ENCODE results near the gene SNAI1.
"Not testable (repeated sequence)": the region's sequence is repeated elsewhere in the genome, so short reads cannot be mapped to it uniquely, and the experiment has no call there.

SNAI1 gene

GRCh38 chr20:49982346-49983122, at the start of gene SNAI1:
TSS of gene SNAI1 (plus strand) at chr20:49982980. CDS start at chr20:49983060, 80 bp downstream.
- DNase-seq (ENCODE audit: low spot score): peak; percentile 97

GRCh38 chr20:49935746-49936152, 47.0 kb upstream of the SNAI1 start:
- no peak for DNase-seq (ENCODE audit: low spot score)

DNA sequence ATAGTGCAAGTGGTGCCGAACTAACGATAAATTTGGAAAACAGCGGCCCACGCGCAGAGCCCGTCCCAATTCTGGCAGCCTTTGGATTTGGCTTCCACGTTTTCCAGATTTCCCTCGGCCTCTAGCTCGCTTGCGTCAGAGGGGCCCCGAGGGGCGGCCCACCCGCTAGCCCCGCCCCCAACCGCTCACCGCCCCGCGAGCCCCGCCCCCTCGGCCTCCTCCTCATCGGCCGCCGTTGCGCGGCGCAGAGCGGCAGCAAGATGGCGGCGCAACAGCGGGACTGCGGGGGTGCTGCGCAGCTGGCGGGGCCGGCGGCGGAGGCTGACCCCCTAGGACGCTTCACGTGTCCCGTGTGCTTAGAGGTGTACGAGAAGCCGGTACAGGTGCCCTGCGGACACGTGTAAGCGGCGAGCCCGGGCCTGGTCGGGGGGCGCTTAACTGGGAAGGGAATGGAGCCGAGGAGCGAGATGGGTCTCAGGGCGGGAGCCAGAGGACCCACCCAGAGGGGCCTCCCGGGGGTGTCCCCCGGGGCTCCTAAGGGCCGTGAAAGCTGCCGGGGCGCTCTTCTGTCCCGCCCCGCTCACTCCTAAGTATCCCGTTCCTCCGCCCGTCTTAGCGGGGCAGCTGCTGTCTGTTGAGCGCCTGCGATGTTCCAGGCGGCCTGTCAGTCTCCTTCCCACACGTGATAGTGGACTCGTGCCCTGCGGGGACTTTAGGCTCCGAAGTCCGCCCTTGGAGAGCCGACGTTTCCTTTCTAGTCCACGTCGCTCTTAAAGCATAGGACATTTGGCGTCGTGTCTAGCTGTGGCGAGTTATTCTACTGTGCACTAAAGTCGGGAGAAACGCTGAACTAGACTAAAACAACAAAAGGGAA, 46.4 kb upstream of the SNAI1 start, which contains the start of gene RNF114:
Gene RNF114, plus strand, starts transcription at position 245 of the 874 bp plus-strand sequence. Its CDS starts 16 bp downstream, at position 261.
- peak; percentile 97 for DNase-seq (ENCODE audit: low spot score)

DNA sequence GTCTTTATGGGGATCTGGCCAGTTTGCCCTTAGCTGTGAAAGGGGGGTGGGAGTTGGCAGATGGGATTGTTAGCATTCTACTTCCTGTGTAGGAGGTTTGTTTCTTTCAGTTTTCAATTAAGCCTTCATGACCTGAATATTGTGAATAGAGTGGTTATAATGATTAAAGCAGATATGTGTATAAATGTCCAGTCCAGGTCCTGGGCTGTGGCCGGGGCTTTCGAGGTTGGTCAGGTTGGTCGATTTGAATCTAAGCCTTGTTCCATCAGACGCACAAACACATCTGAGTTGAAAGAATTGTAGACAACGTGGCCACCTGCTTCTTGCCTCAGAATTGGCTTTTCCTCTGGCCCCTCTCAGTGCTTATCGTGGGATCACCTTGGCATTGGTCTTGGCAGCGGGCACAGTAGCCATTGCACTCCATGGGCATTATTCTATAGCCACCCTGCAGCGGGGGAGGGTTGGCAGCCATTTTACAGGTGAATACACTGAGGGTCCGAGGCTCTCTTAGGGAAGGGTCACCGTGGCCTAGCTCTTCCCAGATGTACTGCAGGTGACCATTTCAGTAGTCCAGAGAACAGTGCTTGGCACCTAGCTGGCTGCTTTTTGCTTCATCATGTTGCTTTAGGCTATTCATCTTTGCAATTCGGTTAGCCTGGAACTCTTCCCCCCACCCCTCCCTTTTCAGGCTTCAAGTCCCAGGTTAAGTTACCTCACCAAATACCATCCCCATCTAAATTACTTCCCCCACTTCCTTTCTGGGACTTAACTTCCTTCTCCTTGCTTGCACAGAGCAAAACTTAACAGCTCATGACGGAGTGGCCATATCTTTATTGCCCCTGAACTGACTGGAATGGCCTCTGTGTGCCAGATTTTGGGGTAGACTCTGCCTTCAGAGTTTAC, 45.5 kb upstream of the SNAI1 start:
- no peak for DNase-seq (ENCODE audit: low spot score)

- peak; percentile 33 for DNase-seq (ENCODE audit: low spot score)
Observed at GRCh38 chr20:49938173-49939163, 44.3 kb upstream of the SNAI1 start.

- no peak for DNase-seq (ENCODE audit: low spot score)
Observed at GRCh38 chr20:49941456-49941855, 41.3 kb upstream of the SNAI1 start.

- DNase-seq (ENCODE audit: low spot score): no peak
Observed at GRCh38 chr20:49942303-49942702, 40.5 kb upstream of the SNAI1 start.

DNA sequence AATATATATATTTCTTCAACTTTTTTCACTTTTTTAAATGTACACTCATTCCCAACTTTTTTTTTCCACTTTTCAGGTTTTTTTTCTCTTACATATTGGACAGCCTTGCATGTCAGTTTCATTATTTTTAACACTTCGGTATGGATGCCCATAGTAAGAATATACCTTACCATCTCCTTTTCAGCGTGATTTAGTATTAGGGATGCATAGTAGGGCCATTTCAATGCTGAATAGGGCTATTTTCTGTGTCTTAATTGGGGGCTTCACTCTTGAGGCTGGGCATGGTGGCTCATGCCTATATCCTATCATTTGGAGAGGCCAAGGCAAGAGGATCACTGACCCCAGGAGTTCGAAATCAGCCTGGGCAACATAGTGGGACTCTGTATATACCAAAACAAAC, 39.8 kb upstream of the SNAI1 start:
- no peak for DNase-seq (ENCODE audit: low spot score)

DNA sequence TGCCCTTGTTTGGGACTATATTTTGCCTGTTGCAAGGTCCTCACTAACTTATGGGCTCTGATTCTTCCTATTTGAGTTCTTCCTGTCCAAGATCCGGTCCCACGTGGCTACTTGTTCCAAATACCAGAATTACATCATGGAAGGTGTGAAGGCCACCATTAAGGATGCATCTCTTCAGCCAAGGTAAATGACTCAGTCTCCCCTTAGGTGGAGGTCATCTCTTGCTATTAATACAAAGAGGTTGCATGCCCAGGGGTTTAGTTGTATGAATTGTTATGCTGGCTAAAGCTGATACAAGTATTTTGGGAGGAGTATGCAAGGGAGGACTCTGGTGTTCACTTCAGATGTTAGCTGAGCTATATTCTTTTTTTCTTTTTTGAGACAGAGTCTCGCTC, 37.5 kb upstream of the SNAI1 start:
- no peak for DNase-seq (ENCODE audit: low spot score)

GRCh38 chr20:49945701-49946477, 36.9 kb upstream of the SNAI1 start:
- DNase-seq (ENCODE audit: low spot score): no peak

DNA sequence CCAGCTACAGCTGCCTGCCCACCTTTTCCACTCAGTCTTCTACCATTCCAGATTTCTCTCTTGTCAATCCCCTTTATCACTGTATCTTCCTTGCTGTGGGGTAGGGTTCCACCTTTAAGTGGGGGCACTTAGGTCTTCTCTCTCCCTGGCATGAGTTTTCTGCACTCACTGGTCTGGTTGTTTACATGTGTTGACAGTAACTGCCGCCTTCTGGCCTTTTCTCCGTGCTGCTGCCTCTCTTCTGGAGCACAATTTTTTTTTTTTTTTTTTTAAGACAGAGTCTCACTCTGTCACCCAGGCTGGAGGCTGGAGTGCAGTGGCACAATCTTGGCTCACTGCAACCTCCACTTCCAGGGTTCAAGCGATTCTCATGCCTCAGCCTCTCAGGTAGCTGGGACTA, 34.6 kb upstream of the SNAI1 start:
- no peak for DNase-seq (ENCODE audit: low spot score)

- peak; percentile 93 for DNase-seq (ENCODE audit: low spot score)
Observed at GRCh38 chr20:49948809-49949507, 33.8 kb upstream of the SNAI1 start.

DNA sequence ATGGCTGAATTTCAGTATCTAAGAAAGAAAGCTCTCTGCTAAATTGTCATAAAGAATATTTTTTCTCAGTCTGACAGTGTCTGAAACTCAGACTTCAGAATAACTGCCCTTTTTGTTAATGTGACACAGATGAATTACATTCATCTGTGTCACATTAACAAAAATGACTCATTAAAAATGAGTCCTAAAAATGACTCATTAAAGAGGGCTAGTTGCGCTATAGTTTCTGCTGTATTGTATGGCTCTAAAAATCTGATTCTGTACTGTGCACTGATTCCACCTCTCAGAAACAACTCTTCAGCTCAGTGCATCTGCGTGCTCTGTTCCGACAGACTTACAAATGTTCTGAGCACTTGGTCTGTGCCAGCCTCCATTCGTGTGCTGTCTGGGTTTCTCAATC, 31.6 kb upstream of the SNAI1 start:
- DNase-seq (ENCODE audit: low spot score): peak; percentile 56

GRCh38 chr20:49955167-49955566, 27.6 kb upstream of the SNAI1 start:
- no peak for DNase-seq (ENCODE audit: low spot score)

GRCh38 chr20:49955830-49956396, 26.9 kb upstream of the SNAI1 start:
- not testable (repeated sequence) for DNase-seq (ENCODE audit: low spot score)

GRCh38 chr20:49956689-49957088, 26.1 kb upstream of the SNAI1 start:
- no peak for DNase-seq (ENCODE audit: low spot score)

DNA sequence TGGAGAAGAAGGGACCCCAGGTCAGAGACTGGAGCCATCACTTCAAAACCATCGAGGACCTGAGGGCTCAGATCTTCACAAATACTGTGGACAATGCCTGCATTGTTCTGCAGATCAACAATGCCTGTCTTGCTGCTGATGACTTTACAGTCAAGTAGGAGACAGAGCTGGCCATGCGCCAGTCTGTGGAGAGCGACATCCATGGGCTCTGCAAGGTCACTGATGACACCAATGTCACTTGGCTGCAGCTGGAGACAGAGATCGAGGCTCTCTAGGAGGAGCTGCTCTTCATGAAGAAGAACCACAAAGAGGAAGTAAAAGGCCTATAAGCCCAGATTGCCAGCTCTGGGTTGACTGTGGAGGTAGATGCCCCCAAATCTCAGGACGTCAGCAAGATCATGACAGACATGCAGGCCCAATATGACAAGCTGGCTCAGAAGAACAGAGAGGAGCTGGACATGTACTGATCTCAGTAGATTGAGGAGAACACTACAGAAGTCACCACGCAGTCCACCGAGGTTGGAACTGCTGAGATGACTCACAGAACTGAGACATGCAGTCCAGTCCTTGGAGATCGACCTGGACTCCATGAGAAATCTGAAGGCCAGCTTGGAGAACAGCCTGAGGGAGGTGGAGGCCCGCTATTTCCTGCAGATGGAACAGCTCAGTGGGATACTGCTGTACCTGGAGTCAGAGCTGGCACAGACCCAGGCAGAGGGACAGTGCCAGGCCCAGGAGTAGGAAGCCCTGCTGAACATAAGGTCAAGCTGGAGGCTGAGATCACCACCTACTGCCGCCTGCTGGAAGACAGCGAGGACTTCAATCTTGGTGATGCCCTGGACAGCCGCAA, 25.5 kb upstream of the SNAI1 start:
- not testable (repeated sequence) for DNase-seq (ENCODE audit: low spot score)

DNA sequence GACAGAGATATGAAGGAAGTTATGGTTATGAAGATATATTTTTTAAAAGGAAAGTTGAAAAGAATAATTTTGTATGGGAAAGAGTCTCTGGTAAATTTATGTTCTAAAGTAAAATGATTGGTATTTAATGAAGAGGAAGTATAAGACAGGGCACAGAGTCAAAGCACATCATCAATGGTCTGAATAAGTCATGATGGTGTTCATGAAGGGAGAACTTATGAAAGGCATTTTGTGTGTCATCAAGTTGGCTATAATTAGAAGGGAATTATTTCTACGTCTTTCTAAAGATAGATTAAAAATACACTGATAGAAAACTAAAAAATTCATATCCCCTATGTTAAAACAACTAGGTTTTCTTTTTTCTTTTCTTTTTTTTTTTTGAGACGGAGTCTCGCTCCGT, 21.4 kb upstream of the SNAI1 start:
- no peak for DNase-seq (ENCODE audit: low spot score)
